HEK293T (cell line): Measurements from ENCODE around the gene CLC.

ENCODE experiments used
- BHLHE40 ChIP-seq: fragments of 450-650 bp; IDR thresholded peaks from 2 replicates; pipeline ENCODE4 v1.6.1; 2016; ENCODE audit warnings: mild to moderate bottlenecking, moderate library complexity, borderline replicate concordance
- FOXA1 ChIP-seq: fragments of 450-650 bp; IDR thresholded peaks from 2 replicates; pipeline ENCODE4 v1.6.1; 2016; ENCODE audit warnings: mild to moderate bottlenecking
- FOXK2 ChIP-seq: fragments of 450-650 bp; IDR thresholded peaks from 2 replicates; pipeline ENCODE4 v1.6.1; 2016; ENCODE audit warnings: mild to moderate bottlenecking
- FOXM1 ChIP-seq: fragments of 450-650 bp; IDR thresholded peaks from 2 replicates; pipeline ENCODE4 v1.6.1; 2017; ENCODE audit warnings: mild to moderate bottlenecking, borderline replicate concordance
- HDGF ChIP-seq: fragments of 450-650 bp; IDR thresholded peaks from 2 replicates; pipeline ENCODE4 v1.6.1; 2017; ENCODE audit warnings: antibody characterized with exemption, borderline replicate concordance
- NFRKB ChIP-seq: fragments of 450-650 bp; IDR thresholded peaks from 2 replicates; pipeline ENCODE4 v1.6.1; 2016; ENCODE audit warnings: mild to moderate bottlenecking, moderate library complexity
- SP1 ChIP-seq: fragments of 450-650 bp; IDR thresholded peaks from 2 replicates; pipeline ENCODE4 v1.6.1; 2017
- SUZ12 ChIP-seq: fragments of 450-650 bp; IDR thresholded peaks from 2 replicates; pipeline ENCODE4 v1.6.1; 2016; ENCODE audit warnings: mild to moderate bottlenecking
- TARDBP ChIP-seq: fragments of 450-650 bp; IDR thresholded peaks from 2 replicates; pipeline ENCODE4 v1.6.1; 2016
- ZNF384 ChIP-seq: fragments of 450-650 bp; IDR thresholded peaks from 2 replicates; pipeline ENCODE4 v1.6.1; 2016
- TF ChIP-seq, protein P1 (sequence below): fragments of 450-650 bp; IDR thresholded peaks from 2 replicates; pipeline ENCODE4 v1.6.1; 2016

DNA sequence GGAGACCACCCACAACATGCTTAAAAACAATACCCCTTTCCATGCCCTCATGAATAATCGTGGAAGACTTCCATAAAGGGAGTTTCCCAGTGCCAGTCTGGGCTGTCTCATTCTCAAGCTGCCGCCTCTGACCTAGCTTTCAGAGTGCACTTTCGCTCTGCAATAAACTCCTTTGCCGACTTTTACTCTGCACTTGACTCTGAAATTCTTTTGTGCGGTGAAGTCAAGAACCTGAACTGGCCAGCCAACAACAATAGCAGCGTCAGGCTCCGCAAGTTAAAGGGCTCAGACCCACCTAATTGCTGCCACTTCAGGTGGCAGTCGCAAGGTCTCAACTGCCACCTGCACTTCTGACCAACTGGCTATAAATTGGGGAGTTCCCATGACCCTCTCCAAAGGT lies 30.5 kb upstream of the CLC start:
- TF ChIP-seq TARDBP = no peak
- no peak for TF ChIP-seq SP1
- TF ChIP-seq BHLHE40 = no peak
- TF ChIP-seq FOXK2 = no peak
- no peak for TF ChIP-seq FOXM1
- no peak for TF ChIP-seq SUZ12
- TF ChIP-seq ZNF384 = no peak
- TF ChIP-seq, protein P1, sequence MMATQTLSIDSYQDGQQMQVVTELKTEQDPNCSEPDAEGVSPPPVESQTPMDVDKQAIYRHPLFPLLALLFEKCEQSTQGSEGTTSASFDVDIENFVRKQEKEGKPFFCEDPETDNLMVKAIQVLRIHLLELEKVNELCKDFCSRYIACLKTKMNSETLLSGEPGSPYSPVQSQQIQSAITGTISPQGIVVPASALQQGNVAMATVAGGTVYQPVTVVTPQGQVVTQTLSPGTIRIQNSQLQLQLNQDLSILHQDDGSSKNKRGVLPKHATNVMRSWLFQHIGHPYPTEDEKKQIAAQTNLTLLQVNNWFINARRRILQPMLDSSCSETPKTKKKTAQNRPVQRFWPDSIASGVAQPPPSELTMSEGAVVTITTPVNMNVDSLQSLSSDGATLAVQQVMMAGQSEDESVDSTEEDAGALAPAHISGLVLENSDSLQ = no peak
- TF ChIP-seq NFRKB = no peak
- TF ChIP-seq HDGF = no peak
- no peak for TF ChIP-seq FOXA1
